Measurements from ENCODE around the gene IGFLR1.

The IGFLR1 gene, protein sequence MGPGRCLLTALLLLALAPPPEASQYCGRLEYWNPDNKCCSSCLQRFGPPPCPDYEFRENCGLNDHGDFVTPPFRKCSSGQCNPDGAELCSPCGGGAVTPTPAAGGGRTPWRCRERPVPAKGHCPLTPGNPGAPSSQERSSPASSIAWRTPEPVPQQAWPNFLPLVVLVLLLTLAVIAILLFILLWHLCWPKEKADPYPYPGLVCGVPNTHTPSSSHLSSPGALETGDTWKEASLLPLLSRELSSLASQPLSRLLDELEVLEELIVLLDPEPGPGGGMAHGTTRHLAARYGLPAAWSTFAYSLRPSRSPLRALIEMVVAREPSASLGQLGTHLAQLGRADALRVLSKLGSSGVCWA
- total RNA-seq: 3.7 to 5.1 reads per million in 2 donors

DNA sequence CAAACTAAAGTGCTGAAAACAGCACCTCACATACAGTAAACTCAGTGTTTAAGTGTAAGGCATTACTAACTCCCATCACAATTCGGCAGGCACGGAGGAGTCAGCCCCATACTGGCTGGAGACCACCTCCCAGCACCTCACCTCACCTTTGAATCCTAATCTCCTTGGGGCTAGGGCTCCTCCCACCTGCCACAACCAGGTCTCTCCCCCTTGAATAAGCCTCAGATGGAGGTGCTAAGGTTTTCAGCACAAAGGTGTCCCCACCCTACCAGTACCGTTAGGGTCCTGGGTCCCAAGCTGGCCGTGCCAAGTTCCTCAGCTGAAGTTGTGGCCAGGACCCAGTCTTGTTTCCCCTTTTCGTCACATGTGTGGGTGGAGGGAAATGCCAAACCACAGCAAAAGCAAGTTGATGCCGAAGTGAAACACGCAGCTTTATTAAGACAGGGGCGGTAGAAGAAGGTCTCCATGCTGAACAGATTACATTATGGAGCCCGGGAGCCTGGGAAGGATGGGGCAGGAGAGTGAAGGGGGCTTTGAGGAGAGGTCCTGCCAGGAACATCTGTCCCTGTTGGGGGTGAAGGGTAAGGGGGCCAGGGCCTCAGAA, at the start of gene IGFLR1:
IGFLR1 (minus strand) TSS at position 332 of the 604 bp plus-strand sequence. CDS start 1,272 bp downstream, outside the sequence.
- peak in 4 of 5 experiments; percentile 49 to 88 (median 57) for DNase-seq

DNA sequence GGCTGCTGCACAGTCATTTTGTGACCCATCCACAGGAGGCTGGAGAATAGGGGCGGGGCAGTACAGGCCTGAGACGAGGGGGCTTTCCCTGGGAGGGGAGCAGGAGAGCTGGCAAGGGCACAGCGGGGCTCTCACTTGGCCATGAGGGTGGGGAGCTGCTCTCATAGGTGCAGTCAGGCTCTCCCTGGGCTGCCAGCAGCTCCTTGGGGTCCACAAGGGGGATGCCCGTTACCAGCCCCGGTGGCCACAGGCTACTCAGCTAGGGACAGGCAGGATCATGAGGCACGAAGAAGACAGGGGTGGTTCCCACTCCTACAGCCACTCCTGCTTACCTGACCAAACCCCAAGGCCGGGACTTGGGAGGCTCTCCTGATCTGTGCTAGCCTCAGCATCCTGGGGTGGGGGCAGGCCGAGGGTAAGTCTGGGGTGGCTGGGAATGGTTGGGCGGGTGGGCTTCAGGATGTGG, 49.6 kb upstream of the IGFLR1 start:
- no peak for DNase-seq

DNA sequence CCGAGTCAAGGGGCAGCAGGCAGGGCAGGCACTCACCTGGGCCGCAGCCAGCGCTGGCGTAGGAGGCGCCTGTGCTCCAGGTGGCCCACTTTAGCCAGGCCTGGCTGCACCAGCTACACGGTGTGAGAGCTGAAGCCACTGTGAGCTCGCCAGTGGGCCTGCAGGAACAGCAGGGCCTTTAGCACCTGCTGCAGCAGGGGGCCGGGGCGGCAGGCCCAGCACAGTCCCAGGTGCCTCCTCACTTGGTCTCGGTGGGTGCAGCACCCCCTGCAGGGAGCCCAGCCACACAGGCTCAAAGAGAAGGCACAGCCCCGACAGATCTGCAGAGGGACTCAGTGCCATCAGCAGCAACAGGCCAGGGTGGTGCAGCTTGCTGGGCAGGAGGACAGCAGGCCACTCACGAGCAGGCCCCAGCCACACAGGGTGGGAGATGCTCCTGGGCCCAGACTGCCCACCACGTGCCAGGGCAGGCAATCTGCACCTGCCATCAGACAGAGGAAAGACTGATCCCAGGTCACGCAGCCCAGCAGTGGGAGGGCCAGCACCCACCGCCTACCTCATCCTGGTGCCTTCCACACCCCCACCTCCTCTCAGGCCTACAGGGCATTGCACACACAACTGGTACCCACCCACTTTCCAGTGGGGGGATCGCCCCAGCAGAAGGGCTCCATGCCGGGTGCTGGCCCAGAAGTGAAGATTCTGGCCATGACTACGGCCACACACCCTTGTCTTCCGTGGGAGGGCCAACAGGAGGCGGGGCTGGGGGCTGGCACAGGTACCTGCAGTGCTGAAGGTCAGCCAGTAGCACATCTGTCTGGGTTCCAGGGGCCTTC, 48.9 kb upstream of the IGFLR1 start:
- DNase-seq: peak in 1 of 5 experiments; percentile 31

DNA sequence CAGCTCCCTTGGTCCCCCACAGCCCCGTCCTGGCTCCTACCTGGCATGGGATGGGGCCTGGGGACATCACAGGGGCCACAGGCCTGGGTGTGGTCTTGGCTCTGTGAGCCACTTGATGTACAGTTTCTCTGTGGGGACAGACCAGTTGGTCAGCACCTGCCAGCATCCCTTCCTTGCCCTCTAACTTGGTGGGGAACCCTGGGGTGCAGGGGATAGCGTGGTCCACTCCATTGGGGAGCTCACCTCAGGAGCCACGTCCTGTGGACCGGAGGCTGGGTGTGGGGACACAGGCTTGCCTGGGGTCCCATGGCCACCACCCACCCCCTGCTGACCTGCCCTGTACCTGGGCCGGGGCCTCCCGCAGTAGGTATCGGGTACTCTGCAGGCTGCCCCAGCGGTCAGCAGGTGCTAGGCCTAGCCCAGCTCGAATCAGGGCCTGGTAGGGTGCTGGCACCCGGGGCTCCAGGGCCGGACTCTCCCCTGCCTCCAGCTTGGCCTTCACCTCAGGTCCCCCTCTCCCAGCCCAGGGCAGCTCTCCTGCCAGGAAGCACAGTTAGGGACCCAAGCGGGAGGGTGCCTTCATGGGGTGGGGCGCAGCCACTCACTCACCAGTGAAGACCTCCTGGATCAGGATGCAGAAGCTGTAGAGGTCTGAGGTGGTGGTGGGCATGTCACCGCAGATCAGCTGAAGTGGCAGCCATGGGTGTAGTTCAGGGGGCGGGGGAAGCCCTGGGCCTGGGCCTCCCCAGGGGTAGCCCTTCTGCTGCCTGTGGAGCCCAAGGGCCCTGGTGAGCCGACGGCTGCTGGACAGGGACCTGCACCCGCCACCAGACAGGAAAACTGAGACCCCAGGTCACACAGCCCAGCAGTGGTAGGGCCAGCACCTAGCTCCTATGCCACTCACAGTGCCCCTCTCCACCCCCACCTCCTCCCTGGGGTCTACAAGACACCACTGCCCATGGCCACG, 48.0 kb upstream of the IGFLR1 start:
- DNase-seq: no peak

DNA sequence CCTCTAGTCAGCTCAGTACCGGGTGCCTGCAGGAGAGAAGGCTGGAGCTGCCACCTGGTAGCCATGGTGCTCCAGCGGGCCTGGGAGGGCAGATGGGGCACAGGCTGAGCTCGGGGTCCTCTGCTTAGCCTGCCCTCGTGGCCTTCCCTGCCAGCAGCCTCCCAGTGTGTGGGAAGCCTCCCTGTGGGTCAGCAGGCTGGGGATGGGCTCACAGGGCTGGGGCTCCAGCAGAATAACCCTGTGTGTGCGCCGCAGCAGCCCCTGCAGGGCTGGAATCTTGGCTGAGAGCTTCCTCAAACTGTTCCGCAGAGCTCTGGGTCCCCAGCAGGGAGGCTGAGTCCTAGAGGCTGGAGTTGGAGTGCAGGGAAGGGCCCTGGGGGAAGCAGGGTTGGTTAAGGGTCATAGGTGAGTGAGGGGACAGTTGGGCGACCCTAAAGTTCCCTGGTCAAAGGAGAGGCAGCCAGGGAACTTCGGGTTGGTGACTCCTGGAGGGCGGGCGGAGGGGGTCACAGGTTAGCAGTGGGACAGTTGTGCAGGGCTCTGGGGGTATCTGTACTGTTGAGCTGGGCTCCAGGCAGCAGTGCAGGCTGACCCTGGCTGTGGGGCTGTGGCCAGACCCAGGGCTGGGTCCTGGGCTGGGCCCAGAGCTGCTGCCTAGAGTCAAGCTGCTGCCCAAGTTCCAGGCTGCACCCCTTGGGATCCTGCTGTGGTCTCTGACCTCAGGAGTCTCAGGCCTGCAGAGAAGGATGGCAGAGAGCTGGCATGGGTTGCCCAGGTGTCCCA, 47.1 kb upstream of the IGFLR1 start:
- DNase-seq: no peak

DNA sequence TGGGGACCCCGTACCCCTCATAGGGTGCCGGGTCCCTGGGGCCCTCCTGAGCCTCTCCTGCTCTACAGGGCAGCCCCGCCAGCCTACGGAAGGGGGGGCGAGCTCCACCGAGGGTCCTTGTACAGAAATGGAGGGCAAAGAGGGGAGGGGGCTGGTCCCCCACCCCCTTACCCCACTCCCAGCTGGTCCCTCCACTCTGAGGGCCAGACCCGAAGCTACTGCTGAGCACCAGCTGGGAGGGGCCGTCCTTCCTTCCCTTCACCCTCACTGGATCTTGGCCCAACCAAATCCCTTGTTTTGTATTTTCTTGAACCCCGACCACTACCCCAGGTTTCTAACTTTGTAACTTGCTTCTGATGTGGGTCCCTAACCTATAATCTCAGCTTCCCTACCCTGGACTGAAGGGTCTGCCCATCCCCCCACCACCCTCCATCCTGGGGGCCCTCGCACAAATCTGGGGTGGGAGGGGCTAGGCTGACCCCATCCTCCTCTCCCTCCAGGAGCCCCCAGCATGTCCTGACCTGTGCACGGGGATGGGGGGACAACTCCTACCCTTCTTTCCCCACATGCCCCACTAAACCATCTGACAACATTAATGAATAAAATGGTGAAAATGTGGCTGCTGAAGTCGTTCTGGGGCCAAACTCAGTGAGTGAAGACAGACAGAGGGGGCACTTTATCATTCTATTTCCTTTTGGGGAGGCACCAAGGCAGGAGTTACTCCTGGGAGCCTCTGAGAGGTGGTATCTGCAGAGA, 46.1 kb upstream of the IGFLR1 start:
- DNase-seq: no peak

DNA sequence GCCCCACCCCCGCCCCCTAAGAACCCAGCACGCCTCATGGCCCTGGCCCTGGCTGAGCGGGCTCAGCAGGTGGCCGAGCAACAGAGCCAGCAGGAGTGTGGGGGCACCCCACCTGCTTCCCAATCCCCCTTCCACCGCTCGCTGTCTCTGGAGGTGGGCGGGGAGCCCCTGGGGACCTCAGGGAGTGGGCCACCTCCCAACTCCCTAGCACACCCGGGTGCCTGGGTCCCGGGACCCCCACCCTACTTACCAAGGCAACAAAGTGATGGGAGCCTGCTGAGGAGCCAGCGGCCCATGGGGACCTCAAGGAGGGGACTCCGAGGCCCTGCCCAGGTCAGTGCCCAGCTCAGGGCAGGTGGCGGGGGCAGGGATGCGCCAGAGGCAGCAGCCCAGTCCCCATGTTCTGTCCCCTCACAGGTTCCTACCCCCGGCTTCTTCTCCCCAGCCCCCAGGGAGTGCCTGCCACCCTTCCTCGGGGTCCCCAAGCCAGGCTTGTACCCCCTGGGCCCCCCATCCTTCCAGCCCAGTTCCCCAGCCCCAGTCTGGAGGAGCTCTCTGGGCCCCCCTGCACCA, 45.1 kb upstream of the IGFLR1 start:
- no peak for DNase-seq

DNA sequence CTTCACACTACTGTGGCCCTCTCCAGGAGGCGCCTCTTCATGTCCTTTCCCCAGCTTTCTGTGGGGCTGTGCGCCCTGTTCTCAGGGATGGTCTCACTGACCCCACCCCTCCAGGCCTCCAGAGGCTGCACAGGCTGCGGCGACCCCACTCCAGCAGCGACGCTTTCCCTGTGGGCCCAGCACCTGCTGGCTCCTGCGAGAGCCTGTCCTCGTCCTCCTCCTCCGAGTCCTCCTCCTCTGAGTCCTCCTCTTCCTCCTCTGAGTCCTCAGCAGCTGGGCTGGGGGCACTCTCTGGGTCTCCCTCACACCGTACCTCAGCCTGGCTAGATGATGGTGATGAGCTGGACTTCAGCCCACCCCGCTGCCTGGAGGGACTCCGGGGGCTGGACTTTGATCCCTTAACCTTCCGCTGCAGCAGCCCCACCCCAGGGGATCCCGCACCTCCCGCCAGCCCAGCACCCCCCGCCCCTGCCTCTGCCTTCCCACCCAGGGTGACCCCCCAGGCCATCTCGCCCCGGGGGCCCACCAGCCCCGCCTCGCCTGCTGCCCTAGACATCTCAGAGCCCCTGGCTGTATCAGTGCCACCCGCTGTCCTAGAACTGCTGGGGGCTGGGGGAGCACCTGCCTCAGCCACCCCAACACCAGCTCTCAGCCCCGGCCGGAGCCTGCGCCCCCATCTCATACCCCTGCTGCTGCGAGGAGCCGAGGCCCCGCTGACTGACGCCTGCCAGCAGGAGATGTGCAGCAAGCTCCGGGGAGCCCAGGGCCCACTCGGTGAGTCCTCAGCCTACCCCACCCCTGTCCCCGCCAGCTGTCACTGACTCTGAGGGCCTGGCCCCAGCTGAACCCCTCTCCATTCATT, 44.3 kb upstream of the IGFLR1 start:
- DNase-seq: no peak

DNA sequence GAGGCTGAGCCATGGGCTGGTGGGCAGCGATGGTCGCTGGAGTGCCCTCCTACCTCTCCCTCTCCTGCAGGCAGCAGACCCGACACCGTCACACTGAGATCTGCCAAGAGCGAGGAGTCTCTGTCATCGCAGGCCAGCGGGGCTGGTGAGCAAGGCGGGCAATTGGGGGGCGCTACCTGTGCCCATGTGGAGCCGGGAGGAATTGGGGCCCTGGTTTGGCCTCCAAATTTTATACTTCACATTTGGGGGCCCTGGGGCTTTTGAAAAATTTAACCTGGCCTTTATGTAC, 43.0 kb upstream of the IGFLR1 start:
- DNase-seq: no peak

DNA sequence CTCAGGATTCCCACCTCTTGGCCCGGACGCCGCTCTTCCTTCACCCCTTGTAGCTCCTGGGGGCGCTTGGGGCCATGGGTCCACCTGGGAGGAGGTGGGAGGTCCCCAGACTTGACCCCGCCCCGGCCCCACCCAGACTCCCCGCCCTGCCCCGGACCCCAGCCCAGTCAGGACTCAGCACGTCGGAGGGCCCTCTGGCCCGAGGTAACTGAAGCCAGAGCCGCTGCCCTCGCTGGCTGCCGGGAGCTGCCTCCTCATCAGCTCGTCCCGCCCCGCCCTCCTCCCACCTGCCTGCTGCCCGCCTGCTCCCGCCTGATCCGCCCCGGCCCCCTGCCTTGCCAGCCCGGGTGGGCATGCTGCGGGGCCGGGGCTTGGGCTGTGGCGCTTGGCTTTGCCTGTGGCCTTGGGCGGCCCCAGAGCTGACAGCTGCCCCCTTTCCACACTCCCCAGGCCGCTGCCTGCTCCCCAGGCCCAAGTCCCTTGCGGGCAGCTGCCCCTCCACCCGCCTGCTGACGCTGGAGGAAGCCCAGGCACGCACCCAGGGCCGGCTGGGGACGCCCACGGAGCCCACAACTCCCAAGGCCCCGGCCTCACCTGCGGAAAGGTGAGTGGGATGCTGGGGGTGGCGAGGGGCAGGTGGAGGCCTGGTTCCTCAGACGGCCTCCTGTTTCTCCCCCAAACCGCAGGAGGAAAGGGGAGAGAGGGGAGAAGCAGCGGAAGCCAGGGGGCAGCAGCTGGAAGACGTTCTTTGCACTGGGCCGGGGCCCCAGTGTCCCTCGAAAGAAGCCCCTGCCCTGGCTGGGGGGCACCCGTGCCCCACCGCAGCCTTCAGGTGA, 42.5 kb upstream of the IGFLR1 start:
- no peak for DNase-seq

DNA sequence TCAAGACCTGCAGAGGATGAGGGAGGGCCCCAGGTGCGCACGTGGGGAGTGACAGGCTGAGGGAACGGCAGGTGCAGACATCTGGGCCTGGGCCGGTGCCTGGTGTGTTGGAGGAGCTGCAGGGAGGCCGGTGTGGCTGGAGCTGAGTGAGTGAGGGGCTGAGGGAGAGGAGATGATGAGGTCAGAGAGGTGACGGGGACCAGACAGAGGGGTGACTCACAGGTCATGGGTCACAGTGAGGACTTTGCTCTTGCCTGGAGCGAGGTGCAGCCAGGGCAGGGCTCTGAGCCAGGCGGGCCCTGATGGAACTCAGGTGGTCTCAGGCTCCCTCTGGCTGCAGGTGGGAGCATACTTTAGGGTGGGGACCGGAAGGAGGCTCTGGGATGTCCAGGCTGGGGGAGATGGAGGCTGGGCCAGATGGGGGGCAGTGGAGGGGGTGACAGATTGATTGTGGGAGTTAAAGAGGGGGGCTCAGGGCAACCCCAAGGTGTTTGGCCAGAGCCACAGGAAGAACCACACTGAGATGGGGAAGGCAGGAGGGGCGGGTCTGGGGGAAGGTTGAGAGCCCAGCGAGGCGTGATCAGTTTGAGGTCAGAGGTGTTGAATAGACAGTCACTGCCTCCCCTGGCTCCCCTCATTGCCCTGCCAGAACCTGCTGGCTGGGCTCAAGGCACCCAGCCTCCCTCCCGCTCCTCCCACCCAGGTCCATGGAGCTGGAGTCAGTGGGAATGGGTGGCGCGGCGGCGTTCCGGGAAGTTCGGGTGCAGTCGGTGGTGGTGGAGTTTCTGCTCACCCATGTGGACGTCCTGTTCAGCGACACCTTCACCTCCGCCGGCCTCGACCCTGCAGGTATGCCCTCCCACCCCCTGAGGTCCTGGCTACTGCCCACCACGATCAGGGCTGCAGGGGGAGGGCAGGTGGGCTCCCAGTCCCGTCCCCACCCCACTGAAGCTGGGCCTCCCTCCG, 41.5 kb upstream of the IGFLR1 start:
- no peak for DNase-seq

DNA sequence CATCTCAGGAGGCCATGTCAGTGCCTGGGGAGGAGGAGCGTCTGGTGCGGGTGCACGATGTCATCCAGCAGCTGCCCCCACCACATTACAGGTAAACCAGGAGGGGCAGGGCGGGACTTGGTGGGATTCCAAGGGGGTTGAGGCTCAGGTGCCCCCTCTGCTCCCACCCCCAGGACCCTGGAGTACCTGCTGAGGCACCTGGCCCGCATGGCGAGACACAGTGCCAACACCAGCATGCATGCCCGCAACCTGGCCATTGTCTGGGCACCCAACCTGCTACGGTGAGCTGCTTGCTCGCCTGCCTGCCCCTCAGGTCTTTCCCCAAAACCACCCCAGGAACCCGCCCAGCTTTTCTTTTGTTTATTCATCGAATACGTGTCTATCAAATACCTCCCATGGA, 40.3 kb upstream of the IGFLR1 start:
- DNase-seq: no peak

DNA sequence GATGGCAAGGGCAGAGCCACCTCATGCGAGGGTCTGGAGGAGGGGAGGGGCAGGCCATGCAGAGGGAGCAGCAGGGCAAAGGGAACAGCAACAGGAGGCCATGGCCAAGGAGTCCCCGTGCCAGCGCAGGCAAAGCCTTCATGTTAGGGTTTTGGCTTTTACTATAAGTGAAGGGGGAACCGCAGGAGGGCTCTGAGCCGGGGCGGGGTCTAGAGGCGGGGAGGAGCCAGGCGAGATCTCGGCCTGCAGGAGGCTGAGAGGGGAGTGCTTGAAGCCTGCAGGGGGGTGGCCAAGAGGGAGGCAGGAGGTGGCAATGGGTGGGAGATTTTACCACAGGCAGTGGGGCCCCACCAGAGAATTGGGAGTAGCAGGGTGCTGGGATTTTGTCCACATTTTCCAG, 39.4 kb upstream of the IGFLR1 start:
- no peak for DNase-seq

DNA sequence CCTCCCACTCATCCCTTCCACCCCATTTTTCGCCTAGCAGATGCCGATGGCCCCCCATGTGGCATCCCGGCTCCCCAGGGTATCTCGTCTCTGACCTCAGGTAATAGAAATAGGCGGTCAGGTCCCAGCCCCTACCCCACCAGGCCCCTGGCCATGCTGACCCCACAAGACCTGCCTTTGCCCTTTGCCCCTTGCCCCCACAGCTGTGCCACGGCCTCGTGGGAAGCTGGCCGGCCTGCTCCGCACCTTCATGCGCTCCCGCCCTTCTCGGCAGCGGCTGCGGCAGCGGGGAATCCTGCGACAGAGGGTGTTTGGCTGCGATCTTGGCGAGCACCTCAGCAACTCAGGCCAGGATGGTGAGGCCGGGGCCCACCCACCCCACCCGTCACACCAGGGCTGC, 38.5 kb upstream of the IGFLR1 start:
- no peak for DNase-seq

DNA sequence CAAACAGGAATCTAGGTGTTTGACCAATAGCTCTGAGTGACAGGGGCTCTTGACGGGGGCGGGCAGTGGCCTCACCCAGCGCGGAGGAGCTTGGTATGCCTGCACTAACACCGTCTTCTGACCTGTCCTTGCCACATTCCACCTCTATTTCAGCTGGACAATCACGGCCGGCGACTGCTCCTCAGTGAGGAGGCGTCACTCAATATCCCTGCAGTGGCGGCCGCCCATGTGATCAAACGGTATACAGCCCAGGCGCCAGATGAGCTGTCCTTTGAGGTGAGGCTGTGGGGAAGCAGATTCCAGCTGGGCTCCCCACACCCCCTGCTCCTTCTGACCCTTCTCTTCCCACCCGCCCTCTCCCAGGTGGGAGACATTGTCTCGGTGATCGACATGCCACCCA, 37.8 kb upstream of the IGFLR1 start:
- DNase-seq: no peak

DNA sequence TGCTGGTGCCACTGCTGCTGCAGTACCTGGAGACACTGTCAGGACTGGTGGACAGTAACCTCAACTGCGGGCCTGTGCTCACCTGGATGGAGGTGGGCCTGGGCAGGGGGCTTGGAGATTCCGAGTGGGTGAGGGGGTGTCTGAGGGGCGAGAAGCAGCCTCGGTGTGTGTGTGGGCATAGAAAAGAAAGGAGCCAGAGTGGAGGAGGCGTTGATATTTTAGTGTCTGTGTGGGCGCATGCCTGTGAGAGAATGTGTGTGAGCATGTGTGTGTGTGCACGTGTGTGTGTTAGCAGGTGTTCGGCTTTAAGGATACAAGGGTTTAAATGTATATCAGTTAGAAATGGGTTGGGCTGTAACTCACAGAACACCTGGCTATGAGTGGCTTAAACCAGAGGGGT, 36.8 kb upstream of the IGFLR1 start:
- DNase-seq: no peak

DNA sequence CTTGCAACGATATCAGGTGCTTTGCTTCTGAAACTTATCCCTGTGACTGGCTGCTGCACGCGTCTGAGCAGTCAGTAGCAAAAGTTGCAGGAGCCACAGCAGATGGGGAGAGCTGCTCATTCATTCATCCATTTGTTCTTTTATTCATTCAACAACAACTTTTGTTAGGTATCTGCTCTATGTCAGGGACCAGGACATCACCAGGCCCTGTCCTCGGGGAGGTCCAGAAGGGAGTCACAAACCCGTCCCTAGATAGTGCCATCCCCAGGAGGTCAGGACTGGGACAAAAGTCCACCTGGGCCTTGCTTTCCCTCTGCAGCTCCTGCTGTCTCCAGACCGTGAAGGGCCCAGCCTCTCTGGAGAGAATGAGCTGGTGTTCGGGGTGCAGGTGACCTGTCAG, 35.7 kb upstream of the IGFLR1 start:
- DNase-seq: no peak
